Stimulated activated naive CD4-positive, alpha-beta T cell (primary cell): Measurements from ENCODE around the gene TYW1B.
"Not testable (repeated sequence)": the region's sequence is repeated elsewhere in the genome, so short reads cannot be mapped to it uniquely, and the experiment has no call there.

ENCODE experiments used
- DNase-seq, 6 experiments: peaks; one replicate each; lab custom pipeline; 2025; lab: John Stamatoyannopoulos, UW

The TYW1B gene

DNA sequence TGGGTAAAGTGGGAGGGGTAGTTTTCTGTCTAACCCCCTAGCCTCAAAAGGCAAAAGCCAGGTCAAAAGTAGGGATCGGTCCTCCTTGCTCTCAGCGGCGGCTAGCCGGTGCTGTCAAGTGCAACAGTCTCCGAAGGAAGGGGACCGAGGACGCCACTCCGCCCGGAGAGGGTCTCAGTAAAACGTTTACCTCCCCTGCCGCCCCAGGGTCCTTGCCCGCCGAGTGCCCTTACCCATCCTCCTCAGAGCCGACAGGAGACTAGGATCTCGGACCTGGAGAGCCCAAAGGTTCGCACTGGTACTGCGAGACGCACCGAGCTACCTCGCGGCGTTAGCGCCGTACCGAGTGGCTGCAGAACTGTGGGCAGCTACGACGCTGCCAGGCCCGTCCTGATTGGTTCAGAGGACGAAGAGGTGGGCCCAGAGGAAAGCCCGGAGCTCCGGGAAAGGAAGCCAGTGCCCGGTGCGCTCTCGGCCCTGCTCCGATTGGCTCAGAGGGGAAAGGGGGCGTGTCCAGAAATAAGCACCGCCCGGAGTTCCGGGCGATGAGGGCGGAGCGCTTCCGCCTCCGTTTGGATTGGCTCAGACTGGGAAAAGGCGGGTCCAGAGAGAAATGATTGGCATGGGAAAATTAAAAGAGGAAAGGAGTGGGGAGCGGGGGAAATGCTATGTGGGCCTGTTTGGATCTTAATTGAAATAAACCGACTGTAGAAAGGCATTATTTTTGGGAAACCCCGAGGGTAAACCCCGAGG, at the start of gene TYW1B:
TYW1B (minus strand) TSS at position 362 of the 753 bp plus-strand sequence; CDS start at position 237, 125 bp downstream.
- DNase-seq = peak; percentile 94 to 98 (median 97)

GRCh38 chr7:72867591-72867990, 39.6 kb upstream of the TYW1B start:
- not testable (repeated sequence) for DNase-seq

DNA sequence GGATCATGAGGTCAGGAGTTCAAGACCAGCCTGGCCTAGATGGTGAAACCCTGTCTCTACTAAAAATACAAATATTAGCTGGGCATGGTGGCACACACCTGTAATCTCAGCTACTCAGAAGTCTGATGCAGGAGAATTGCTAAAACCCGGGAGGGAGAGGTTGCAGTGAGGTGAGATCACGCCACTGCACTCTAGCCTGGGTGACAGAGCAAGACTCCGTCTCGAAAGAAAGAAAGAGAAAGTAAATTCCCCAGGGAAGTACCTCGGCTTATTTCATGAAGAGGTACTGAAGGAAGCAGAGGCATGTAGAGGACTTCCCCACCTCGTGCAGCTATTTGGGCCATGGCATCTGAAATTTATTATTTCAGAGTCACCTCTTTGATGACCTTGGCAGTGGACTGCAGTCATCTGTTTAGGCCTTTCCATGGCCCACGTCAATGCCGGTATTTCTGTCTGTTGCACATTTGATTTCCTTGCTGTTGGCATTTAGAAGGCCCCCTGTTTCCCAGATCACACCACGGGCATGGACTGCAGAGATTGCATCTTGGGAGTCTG, 30.9 kb upstream of the TYW1B start:
- not testable (repeated sequence) for DNase-seq

GRCh38 chr7:72857925-72858324, 29.9 kb upstream of the TYW1B start:
- DNase-seq = not testable (repeated sequence)

DNA sequence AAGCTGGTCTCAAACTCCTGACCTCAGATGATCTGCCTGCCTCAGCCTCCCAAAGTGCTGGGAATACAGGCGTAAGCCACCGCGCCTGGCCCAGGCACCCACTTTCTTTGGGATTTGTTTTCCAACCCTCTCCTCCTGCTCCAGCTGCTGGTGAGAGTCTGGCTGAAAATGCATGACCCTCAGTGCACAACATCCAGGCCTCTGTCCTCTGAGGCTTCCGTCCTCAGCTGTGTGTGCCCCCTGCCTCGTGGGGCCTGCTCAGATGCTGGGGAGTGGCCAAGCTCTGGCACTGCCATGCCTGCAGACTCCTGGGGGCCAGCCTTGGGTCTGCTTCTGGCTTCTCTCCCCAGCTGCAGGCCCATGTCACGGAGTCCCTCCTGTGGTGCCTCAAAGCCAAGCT, 27.3 kb upstream of the TYW1B start:
- DNase-seq = not testable (repeated sequence)

- DNase-seq = not testable (repeated sequence)
These were observed 24.9 kb upstream of the TYW1B start for GRCh38 chr7:72852937-72853336.

DNA sequence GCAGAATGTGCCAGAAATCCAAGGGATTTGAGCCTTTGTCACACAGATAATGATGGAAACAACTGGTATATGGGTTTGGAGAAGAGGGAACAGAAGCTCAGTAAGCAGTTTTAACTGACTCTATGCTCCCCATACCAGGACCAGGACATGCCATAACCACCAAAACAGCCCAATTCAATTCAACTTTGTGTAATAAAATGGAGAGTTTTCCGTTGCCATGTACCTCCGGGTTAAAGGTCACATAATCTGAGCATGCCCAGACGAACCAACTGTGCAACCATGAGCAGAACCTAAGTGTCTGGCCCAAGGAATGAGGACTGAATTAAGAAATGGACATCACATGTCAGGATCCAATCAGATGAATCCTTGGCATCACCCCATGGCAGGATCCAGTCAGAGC, 22.7 kb upstream of the TYW1B start:
- not testable (repeated sequence) for DNase-seq

DNA sequence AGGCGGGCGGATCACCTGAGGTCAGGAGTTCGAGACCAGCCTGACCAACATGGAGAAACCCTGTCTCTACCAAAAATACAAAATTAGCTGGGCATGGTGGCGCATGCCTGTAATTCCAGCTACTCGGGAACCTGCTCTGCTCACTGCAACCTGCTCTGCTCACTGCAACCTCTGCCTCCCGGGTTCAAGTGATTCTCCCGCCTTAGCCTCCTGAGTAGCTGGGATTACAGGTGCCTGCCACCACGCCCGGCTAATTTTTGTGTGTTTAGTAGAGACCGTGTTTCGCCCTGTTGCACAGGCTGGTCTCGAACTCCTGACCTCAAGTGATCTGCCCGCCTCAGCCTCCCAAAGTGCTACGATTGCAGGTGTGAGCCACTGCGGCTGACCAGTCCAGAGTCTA, 16.1 kb upstream of the TYW1B start:
- DNase-seq = not testable (repeated sequence)

- not testable (repeated sequence) for DNase-seq
These were observed 15.2 kb upstream of the TYW1B start for GRCh38 chr7:72843166-72843565.

DNA sequence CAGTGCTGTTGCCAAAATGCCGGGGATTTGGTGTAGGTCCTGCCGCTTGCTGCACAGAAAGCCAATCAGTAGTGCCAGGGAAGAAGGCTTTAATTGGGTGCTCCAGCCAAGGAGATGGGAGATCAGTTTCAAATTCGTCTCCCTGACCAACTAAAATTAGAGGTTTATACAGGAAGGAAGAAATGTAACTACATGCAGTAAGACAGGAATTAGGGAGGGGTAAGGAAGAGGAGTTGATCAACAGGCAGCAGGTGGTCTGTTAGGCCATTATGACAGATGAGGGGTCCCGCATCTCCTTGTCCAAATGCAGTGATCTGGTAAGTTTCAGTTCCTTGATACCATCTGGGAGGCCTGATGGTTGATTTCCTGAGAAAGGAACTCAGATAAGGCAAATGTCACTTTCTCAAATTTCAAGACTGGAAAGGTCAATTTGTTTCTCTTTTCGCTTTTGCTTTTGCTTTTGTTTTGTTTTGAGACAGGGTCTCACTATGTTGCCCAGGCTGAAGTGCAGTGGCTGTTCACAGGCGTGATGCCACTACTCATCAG, 13.0 kb upstream of the TYW1B start:
- not testable (repeated sequence) for DNase-seq

GRCh38 chr7:72838315-72838714, 10.3 kb upstream of the TYW1B start:
- not testable (repeated sequence) for DNase-seq

DNA sequence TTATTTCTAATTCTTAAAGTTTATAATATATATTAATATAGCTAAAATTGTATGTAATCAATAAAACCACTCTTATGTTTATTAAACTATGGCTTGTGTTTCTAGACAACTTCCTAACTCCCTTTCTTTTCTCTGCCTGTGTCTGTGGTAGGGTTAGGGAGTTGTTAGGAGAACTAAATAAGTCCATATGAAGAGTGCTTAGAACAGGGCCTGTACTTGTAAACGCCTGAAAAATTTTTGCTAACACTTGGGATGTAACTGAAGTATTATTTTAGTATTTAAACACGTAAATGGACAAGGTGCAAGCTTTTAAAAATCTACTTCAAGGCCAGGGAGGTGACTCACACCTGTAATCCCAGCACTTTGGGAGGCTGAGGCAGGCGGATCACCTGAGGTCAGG, 9.3 kb upstream of the TYW1B start:
- DNase-seq = not testable (repeated sequence)

DNA sequence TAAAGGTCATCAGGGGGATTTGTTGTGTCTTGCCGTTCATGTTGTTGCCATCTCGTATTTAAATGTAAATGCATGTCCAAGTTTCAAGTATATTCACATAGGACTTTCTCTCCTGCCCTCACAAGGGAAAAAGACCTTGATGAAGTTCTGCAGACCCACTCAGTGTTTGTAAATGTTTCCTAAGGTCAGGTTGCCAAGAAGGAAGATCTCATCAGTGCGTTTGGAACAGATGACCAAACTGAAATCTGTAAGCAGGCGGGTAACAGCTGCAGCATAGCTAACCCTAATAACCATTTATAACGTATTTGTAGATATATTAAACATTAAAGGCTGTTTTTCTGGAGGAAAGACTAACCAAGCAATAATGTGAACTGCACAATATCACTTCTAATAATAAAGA, 2.6 kb upstream of the TYW1B start:
- not testable (repeated sequence) for DNase-seq

- DNase-seq = peak; percentile 39 to 92 (median 72)
These were observed 1.8 kb upstream of the TYW1B start for GRCh38 chr7:72829687-72830354.

GRCh38 chr7:72829291-72829686, 1.3 kb upstream of the TYW1B start:
- DNase-seq = peak; percentile 92 to 98 (median 96)

DNA sequence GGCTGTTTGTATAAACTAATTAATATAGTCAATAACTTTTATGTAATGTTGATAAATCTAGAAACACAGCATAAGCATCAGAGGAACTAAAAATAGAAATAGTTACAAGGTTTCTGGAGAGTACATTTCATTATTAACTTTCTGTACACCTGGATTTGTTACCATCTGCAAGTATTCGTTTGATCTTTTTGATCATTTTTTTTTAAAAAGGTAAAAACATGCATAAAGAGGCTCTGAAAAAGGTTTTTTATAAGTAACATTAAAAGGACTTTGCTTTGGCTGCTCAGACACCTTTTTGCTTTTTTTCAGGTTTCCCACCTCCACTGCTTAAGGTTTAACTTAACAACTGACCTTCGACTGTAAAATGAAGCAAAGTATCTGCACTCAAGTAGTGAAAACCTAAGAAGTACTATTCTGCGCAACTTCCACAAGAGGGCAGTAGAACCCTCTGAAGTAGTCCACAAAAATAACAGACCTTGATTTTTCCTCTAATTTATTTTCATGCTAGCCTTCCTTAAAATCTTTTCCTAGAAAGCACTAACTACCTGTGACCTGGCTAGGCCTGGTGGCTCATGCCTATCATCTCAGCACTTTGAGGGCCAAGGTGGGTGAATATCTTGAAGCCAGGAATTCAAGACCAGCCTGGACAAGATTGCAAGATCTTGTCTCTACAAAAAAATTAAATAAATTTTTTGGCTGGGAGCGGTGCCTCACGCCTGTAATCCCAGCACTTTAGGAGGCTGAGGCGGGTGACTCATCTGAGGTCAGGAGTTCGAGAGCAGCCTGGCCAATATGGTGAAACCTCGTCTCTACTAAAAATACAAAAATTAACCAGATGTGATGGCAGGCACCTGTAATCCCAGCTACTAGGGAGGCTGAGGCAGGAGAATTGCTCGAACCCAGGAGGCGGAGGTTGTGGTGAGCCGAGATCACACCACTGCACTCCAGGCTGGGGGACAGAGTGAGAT, 4.0 kb downstream of the TYW1B start:
- peak in 2 of 6 experiments; percentile 28 to 54 for DNase-seq

- DNase-seq = not testable (repeated sequence)
These were observed 5.5 kb downstream of the TYW1B start for GRCh38 chr7:72822497-72822896.

GRCh38 chr7:72818663-72819361, 9.2 kb downstream of the TYW1B start:
- not testable (repeated sequence) for DNase-seq

DNA sequence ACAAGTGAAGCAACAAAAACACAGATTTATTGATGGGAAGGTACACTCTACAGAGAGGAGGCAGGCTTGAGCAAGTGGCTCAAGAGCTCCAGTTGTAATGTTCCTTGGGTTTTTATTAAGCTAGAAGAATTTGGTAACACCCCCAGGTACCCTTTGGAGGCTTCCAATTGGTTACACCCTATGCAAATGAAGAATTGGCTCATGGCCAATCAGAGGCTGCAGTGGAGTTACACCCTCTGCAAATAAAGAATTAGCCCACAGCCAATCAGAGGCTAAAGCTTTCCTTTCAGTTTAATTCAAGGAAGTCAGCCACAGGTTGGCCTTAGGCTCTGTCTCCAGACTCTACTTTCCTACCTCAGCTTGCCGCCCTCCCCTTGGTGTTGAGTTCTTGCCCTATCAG, 10.3 kb downstream of the TYW1B start:
- not testable (repeated sequence) for DNase-seq

DNA sequence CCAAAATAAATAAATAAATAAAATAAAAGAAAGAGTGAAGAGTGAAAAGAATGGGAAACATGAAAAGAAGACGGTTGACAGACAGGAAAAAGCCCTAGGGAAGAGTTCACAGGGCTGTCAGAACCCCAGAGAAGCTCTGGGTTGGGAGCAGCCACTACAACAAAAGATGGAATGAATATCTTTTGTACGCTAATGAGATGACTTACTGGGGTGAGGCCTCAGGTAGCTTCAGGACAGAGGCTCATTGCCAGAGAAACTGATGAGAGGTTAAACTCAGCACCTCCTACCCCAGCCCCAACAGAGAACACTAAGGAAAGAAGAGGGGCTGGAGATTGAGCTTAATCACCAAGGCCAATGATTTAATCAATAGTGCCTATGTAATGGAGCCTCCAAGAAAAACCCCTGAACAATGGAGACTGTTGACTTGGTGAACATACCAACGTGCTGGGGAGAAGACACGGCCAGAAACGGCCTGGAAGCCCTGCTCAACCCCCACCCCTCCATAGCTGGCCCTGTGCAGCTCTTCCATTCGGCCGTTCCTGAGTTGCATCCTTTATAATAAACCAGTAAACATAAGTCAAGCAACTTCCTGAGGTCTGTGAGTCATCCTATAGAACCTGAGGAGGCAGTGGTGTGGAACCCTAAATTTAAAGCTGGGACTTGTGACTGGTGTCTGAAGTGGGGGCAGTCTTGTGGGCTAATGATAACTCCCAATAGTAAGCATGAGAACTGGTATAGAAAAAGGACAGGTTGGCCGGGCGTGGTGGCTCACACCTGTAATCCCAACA, 11.4 kb downstream of the TYW1B start:
- DNase-seq = not testable (repeated sequence)
